ENCODE data around the gene CEP63. TPM values are rescaled to one million over a fixed set of nuclear protein-coding genes. Genes with fewer than 3 reads are reported as not detected.

Gene CEP63
- total RNA-seq, 4 donors from 2014 or later, result 16.7 to 26.2 (median 22.6) TPM

DNA sequence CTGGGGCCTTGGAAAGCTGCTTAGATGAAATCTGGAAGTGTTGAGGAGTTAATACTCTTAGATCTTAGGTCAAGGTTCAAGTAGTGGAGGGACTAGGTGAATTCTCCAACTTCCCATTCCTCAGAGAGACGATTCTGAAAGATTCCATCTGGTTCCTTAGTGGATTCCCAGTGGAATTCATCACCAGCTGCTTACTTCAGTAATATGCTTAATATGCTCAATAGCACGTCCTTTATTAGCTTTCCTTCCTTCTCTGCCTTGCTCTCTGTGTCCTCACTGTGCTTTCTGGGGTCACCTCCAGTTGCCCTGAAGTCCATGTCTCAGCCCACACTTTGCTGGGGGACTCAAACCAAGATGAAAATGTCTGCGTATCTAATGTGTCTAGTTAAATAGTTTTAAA is 31.0 kb downstream of the CEP63 start:
- DNase-seq (ENCODE audit: extremely low spot score), result no peak
- 57% methylated on average over 3 of the region's 3 CpGs for WGBS
- peaks cover 0 to 6% (median 0%) of the 10 kb centered on the region in 4 donors for H3K4me1 ChIP-seq
- H3K27ac ChIP-seq (replicated peaks in 1 of 4), result no peak overlapping the region
- intact Hi-C loops (cut with DNase I), result no loop called here
- peaks cover 0 to 1% (median 0%) of the 10 kb centered on the region in 4 donors for H3K36me3 ChIP-seq
- no peaks in the 10 kb centered on the region for H3K27me3 ChIP-seq
- TF ChIP-seq POLR2AphosphoS5 (IDR thresholded peaks at IDR 0.05) (no peak), POLR2A (IDR thresholded peaks at IDR 0.05; ENCODE audit: low read depth) (no peak), EP300 (IDR thresholded peaks at IDR 0.05) (no peak)
- TF ChIP-seq, protein P1, sequence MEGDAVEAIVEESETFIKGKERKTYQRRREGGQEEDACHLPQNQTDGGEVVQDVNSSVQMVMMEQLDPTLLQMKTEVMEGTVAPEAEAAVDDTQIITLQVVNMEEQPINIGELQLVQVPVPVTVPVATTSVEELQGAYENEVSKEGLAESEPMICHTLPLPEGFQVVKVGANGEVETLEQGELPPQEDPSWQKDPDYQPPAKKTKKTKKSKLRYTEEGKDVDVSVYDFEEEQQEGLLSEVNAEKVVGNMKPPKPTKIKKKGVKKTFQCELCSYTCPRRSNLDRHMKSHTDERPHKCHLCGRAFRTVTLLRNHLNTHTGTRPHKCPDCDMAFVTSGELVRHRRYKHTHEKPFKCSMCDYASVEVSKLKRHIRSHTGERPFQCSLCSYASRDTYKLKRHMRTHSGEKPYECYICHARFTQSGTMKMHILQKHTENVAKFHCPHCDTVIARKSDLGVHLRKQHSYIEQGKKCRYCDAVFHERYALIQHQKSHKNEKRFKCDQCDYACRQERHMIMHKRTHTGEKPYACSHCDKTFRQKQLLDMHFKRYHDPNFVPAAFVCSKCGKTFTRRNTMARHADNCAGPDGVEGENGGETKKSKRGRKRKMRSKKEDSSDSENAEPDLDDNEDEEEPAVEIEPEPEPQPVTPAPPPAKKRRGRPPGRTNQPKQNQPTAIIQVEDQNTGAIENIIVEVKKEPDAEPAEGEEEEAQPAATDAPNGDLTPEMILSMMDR (IDR thresholded peaks at IDR 0.05), result no peak
- H3K4me3 ChIP-seq, result no peak overlapping the region
- H3K9me3 ChIP-seq, result peaks cover 0 to 5% (median 0%) of the 10 kb centered on the region in 4 donors

DNA sequence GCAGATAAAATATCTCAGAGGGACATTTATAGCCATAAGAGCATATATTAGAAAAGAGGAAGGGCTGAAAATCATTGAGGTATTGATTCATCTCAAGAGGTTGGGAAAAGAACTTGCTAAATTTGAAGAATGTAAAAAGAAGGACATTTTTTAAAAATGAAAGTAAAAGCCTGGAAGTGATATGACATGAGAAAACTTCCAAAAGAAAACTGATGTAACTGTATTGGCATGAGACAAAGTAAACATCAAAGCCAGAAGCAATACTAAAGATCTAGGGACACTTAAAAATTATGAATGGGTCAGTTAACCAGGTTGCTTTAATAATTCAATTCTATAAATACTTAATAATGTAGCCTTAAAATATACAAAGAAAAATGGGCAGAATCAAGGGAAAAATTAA is 31.9 kb downstream of the CEP63 start:
- Histone ChIP-seq H3K9me3 (peaks cover 0 to 6% (median 3%) of the 10 kb centered on the region in 4 donors), H3K36me3 (peaks cover 0 to 5% (median 0%) of the 10 kb centered on the region in 4 donors), H3K4me3 (no peak overlapping the region), H3K27ac (replicated peaks in 1 of 4) (no peak overlapping the region), H3K27me3 (no peaks in the 10 kb centered on the region), H3K4me1 (peaks cover 0 to 6% (median 0%) of the 10 kb centered on the region in 4 donors)
- no peak for DNase-seq (ENCODE audit: extremely low spot score)
- intact Hi-C loops (cut with DNase I), result no loop called here
- TF ChIP-seq EP300 (IDR thresholded peaks at IDR 0.05) (no peak), POLR2AphosphoS5 (IDR thresholded peaks at IDR 0.05) (no peak), POLR2A (IDR thresholded peaks at IDR 0.05; ENCODE audit: low read depth) (no peak)
- TF ChIP-seq, protein P1 (IDR thresholded peaks at IDR 0.05), result no peak

DNA sequence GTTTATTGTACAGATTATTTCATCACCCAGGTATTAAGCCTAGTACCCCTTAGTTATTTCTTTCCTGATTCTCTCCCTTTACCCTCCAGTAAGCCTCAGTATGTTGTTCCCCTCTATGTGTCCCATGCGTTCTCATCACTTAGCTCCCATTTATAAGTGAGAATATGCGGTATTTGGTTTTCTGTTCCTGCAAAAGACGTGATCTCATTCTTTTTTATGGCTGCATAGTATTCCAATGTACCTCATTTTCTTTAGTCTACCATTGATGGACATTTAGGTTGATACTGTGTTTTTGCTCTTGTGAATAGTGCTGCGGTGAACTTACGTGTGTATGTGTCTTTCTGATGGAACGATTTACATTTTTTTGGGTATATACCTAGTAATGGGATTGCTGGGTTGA is 36.7 kb downstream of the CEP63 start:
- WGBS, result over 99% methylated on average over 6 of the region's 6 CpGs
- Histone ChIP-seq H3K9me3 (peaks cover 0 to 36% (median 29%) of the 10 kb centered on the region in 4 donors), H3K4me1 (peaks cover 0 to 4% (median 0%) of the 10 kb centered on the region in 4 donors), H3K27me3 (no peaks in the 10 kb centered on the region), H3K4me3 (no peak overlapping the region), H3K27ac (replicated peaks in 1 of 4) (no peak overlapping the region), H3K36me3 (peaks cover 0 to 5% (median 0%) of the 10 kb centered on the region in 4 donors)
- TF ChIP-seq, protein P1 (IDR thresholded peaks at IDR 0.05), result no peak
- TF ChIP-seq POLR2AphosphoS5 (IDR thresholded peaks at IDR 0.05), result no peak
- no peak for TF ChIP-seq POLR2A (IDR thresholded peaks at IDR 0.05; ENCODE audit: low read depth)
- TF ChIP-seq EP300 (IDR thresholded peaks at IDR 0.05), result no peak
- DNase-seq (ENCODE audit: extremely low spot score), result no peak
- intact Hi-C loops (cut with DNase I), result no loop called here

DNA sequence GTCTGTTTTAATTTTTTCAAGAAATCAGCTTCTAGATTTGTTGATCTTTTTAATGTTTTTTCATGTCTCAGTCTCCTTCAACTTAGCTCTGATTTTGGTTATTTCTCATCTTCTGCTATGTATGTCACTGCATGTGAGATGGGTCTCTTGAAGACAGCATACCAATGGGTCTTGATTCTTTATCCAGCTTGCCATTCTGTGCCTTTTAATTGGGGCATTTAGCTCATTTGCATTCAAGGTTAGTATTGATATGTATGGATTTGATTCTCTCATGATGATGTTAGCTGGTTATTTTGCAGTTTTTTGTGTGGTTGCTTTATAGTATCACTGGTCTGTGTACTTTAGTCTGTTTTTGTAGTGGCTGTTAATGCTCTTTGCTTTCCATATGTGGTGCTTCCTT is 39.4 kb downstream of the CEP63 start:
- H3K4me3 ChIP-seq, result no peak overlapping the region
- H3K36me3 ChIP-seq, result peaks cover 0 to 5% (median 0%) of the 10 kb centered on the region in 4 donors
- no peak for DNase-seq (ENCODE audit: extremely low spot score)
- H3K9me3 ChIP-seq, result peaks cover 0 to 35% (median 27%) of the 10 kb centered on the region in 4 donors
- TF ChIP-seq POLR2AphosphoS5 (IDR thresholded peaks at IDR 0.05), result no peak
- no peak for TF ChIP-seq EP300 (IDR thresholded peaks at IDR 0.05)
- TF ChIP-seq, protein P1 (IDR thresholded peaks at IDR 0.05), result no peak
- no peak for TF ChIP-seq POLR2A (IDR thresholded peaks at IDR 0.05; ENCODE audit: low read depth)
- intact Hi-C loops (cut with DNase I), result no loop called here
- H3K27me3 ChIP-seq, result no peaks in the 10 kb centered on the region
- H3K27ac ChIP-seq (replicated peaks in 1 of 4), result no peak overlapping the region
- no peaks in the 10 kb centered on the region for H3K4me1 ChIP-seq

DNA sequence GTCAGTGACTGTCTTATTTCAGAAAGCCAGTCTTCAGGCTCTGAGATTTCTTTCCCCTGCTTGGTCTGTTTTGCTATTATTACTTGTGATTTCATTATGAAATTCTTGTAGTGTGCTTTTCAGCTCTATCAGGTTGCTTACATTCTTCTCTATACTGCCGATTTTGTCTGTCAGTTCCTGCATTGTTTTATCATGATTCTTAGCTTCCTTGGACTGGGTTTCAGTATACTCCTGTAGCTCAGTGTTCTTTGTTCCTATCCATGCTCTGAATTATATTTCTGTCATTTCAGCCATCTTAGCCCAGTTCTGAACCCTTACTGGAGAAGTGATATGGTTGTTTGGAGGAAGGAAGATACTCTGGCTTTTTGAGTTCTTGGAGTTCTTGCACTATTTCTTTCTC is 40.5 kb downstream of the CEP63 start:
- H3K4me3 ChIP-seq, result no peak overlapping the region
- intact Hi-C loops (cut with DNase I), result no loop called here
- 91% methylated on average over 1 of the region's 1 CpG for WGBS
- no peak overlapping the region for H3K27ac ChIP-seq (replicated peaks in 1 of 4)
- H3K4me1 ChIP-seq, result no peaks in the 10 kb centered on the region
- DNase-seq (ENCODE audit: extremely low spot score), result no peak
- TF ChIP-seq EP300 (IDR thresholded peaks at IDR 0.05), result no peak
- TF ChIP-seq, protein P1 (IDR thresholded peaks at IDR 0.05), result no peak
- no peak for TF ChIP-seq POLR2A (IDR thresholded peaks at IDR 0.05; ENCODE audit: low read depth)
- no peak for TF ChIP-seq POLR2AphosphoS5 (IDR thresholded peaks at IDR 0.05)
- peaks cover 0 to 5% (median 0%) of the 10 kb centered on the region in 4 donors for H3K36me3 ChIP-seq
- no peaks in the 10 kb centered on the region for H3K27me3 ChIP-seq
- H3K9me3 ChIP-seq, result peaks cover 0 to 35% (median 27%) of the 10 kb centered on the region in 4 donors
